Stimulated activated CD4-positive, alpha-beta T cell treated with anti-CD3 and anti-CD28 coated beads, TNF-alpha, amount 100 ng/mL, for 4 hours (primary cell): ENCODE results near the gene KIRREL3.
"Not testable (repeated sequence)": the region's sequence is repeated elsewhere in the genome, so short reads cannot be mapped to it uniquely, and the experiment has no call there.

ENCODE experiments used
- DNase-seq, 3 experiments: peaks; one replicate each; pipeline ENCODE4 v3.0.0-alpha.2; 2020; ENCODE audit warnings: low read depth in 3 of 3

Gene KIRREL3

GRCh38 chr11:126952533-126952932 lies 48.0 kb downstream of the KIRREL3 start:
- not testable (repeated sequence) for DNase-seq

- no peak for DNase-seq
These were observed 49.1 kb downstream of the KIRREL3 start for GRCh38 chr11:126951465-126951864.

- no peak for DNase-seq
These were observed 51.3 kb downstream of the KIRREL3 start for GRCh38 chr11:126949066-126949891.

DNA sequence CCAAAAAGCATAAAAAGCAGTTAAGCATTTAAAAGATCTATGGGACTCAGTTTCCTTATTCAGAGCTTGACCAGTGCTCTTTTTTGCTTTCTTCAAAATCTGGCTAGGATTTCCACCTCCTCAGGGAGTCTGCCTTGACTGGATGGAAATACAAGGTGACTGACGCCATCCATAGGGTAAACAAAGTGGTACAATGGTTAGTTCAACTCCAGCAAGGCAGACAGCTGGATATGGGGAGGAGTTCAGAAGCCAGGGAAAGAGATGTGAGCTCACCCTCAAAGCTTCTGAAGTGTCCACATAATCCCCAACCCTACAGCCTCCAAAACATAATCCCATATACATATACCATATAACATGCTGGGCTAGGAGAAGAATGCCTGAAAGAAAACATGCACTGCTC lies 52.0 kb downstream of the KIRREL3 start:
- no peak for DNase-seq

- DNase-seq, result no peak
These were observed 55.3 kb downstream of the KIRREL3 start for GRCh38 chr11:126945319-126945718.

DNA sequence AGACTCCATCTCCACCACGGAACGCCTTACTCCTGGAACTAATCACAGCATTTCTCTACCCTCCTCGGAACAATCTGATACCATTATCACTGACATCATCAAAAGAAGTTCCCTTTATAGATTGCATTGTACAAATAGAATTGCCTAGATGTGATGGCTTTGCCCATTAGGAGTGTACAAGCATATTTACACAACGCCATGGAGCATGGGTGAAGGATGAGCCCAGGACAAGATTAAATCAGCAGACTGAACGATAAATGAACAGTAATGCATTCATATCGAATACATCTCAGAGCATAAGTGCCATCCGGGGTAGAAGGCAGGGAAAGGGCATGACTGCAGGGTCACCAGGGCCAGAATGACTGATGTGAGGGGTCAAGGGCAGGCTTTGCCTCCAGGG lies 57.3 kb downstream of the KIRREL3 start:
- no peak for DNase-seq

DNA sequence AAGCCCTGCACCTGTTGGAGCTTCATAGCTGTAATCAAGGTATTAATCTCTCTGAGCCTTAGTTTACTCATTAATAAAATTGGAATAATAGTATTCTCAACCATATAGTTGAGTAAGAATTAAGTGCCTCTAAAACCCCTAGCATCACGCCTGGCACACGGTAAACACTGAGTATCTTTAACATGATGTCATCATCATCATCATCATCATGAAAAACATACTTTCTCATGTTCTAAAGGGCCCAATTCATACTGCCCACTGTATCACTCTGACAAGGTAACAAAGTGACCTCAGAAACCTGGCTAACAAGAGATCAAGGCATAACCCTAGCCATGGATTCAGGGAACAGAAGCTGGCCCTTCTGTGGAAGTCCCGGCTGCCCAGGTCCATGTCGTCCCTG lies 58.4 kb downstream of the KIRREL3 start:
- DNase-seq, result no peak

DNA sequence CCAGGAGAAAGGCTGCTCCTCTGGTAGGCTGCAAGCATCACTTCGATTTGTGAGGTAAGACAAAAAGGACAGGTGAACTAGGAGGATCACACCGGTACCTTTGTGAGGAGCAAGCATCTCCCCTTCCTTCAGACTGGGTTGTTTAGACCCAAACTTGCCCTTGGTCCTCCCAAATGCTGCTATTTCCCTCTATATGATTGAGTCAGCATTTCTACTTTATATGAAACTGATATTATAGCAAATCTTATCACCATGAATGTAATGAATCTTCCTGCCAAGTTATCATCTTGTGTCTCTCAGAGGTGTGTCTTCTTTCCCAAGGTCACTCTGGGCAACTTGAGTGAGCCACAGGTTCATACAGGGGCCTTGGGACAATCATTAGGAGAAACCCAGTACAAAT lies 61.0 kb downstream of the KIRREL3 start:
- DNase-seq, result no peak

DNA sequence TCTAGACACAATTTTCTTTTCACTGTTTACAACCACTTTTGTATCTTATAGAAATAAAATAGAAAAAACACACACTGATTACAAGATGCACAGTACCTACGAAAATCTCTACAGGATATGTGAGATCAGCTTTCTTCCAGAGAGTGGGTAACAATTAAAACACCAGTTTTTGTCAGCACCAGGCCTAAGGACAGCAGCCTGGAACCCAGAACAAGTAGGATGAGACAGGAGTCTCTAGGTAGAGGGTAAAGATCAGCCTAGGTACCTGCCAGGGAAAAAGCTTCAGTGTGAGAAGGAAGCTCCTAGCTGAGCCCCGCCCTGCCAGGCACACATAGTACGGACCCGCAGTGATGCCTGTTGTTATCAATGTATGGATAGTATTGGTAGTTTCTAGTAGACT lies 61.9 kb downstream of the KIRREL3 start:
- DNase-seq, result no peak

DNA sequence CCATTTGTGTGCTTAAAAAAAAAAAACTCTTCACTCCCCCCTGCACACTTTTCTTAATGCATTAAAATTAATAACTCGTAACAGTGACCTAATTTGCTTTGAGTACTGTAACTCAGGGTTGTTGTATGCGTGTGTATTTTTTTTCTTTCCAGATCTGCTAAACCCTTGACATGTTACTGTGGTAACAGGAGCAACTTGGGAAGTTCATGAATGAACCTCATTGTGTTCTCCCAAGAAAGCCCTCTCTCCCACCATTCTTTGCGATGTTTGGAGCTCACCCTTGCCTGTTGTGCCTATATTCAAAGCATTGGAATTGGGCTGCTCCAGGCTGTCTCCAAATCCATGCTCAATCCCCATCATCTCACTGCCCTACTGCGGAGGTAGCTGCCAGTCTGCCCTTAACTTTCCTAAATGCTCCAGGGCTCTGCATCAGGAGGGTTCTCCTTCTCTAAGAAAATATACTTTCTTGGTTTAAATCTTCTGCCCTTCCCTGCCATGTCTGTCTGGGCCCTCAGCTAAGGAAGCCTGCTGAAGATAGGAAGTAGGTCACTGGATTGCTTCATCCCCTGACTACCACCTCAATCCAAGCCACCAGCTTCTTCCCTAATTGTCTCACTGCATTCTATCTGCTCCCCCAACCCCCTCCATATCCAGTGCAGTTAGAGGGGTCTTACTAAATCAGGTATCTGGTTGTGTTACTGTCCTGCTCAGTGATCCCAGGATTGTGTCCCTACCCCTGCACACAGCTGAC lies 70.3 kb downstream of the KIRREL3 start:
- DNase-seq, result no peak

- DNase-seq, result no peak
These were observed 71.2 kb downstream of the KIRREL3 start for GRCh38 chr11:126929179-126930061.

- DNase-seq, result no peak
These were observed 72.9 kb downstream of the KIRREL3 start for GRCh38 chr11:126927623-126928022.

DNA sequence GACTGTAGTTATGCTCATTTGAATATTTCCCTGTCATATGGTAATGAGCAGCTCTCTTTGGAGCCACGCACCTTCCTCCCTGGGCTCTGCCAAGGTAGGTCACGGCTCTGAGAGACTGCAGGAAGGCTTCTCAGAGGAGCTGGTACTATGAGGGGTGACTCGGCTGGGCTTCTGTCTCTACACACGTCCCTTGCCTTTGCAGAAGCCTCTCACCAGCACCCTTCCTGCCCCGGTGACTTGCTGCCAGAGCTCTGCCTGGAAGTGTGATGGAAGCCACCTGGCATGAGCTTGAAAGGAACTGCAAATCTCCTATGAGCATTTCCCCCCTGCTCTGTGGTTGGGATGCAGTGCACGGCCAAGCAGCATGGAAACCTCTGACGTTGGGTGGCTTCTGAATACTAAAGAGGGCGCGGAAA lies 74.2 kb downstream of the KIRREL3 start:
- DNase-seq, result no peak

DNA sequence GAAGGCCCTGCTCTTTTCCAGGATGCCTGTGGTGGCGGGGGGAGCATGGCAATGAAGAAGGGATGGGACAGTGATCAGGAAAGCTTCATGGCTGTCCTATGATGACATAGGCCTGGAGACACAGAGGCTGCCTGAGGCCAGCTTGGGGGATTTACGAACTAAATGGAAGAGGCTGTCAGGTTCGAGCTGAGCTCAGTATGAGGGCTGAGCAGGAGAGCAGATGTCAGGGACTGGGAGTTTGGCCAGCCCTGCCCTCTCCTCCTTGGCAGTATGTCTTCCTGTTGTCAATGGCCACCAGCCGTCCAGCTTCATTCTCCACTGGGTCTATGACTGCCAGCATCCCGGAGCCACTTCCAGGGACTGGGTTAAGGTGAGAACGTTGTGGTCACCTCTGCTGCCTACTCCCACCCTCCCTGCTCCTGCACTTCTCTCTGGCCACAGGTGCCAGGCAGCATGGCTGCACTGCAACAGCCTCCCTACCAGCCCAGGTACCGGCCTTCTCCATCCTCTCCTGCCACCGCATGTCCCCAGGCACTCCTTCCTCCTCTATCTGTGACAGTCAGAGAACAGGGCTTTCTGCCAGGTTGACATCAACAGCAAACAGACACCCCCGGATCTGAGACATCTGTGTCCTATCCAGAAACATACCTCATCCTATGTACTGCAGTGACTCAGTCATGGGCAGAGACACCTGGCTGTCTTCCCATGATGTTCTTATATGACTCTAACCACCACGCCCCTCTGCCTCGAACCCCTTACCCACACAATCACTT lies 75.1 kb downstream of the KIRREL3 start:
- no peak for DNase-seq

- no peak for DNase-seq
These were observed 76.1 kb downstream of the KIRREL3 start for GRCh38 chr11:126924376-126925040.

DNA sequence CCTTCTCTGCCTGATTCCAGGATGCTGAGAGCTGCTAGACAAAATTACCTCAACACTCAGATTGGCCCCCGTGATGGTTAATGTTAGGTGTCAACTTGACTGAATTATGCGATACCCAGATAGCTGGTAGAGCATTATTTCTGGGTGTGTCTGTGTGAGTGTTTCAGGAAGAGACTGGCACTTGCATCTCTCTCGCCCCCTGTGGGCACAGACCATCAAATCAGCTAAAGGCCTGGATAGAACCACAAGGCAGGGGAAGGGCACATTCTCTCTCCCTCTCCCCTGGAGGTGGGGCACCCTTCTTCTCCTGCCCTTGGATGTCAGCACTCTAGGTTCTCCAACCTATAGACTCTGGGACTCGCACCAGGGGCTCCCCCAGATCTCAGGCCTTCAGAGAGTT lies 79.7 kb downstream of the KIRREL3 start:
- no peak for DNase-seq

DNA sequence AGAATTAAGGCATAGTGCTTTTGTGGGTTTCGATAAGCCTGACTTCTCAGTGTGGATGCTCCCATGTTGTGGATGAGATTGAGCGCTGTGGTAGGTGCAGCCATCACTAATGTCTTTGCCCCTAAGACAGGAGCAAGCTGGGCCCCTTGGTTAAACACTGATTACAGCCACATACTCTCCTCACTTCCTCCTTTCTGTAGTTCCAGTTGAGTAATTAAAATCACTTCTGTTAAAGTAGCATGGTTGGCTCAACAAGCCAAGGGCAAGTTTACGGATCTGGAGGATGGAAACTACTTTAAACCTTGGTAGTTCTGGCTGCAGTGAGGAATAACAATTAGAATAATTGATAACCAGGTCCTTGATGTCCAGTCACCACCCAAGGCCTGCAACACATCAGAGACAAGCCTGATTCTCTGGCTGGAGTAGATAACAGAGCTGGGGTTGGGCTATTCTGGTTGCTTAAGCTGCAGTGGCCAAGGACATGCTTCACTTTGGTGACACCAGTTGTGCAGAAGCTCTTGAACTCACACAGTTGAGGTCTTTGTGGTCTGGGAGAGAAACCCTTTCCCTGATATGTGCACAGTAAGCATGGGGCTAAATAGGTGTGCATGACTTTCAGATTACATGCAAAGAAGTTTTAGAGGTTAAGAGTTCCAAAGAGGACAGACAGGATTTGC lies 81.3 kb downstream of the KIRREL3 start:
- no peak for DNase-seq

GRCh38 chr11:126918556-126918955 lies 82.0 kb downstream of the KIRREL3 start:
- no peak for DNase-seq

DNA sequence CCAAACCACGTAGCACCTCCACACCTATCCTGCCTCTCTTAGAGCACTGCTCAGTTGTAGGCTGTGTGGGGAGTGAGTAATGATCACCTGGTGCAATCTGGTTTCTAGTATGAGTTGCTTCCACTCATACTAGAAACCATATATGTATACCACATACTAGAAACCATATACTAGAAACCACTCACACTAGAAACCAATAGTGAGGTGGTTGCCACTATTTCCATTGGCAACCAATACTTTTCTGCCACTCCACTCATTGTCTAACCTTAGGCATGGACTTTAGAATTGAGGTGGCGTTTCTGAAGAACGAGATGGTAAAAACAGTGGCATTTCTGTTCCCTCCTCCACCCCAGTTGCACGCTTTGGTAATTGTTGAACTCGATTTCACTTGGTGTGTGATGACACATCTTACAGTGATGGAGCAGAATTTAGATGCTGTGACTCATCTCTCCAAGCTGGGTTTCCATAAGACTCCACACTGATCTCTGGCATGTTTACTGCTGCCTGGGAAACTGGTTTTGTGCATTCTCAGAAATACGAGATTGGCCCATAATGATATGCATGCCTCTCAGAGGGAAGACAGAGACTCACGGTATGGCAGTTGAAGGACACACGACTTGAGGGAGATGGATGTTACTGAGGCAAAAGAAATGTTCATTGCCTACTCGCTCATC lies 82.9 kb downstream of the KIRREL3 start:
- DNase-seq, result no peak

DNA sequence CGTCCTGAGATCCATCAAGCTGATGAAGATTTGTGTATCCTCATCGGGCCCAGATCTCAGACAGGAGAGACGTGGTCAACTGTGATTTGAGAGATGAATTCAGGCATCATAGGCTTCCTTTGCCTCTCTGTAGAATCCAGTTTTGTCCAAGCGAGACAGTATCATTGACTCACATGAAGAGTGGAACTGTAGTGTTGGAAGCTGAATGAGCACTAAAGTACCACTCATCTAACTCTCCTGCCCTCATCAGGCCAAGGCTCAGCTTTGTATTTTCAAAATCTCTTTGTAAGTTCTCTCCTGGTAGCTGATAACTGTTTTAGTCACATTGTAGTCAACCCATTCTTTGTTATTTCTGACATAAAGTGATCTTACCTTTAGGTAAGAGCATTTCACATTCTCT lies 85.1 kb downstream of the KIRREL3 start:
- no peak for DNase-seq
